H1 (cell line): ENCODE measurements around the gene MRPL17. TPM values are rescaled to one million over a fixed set of nuclear protein-coding genes. Genes with fewer than 3 reads are reported as not detected.

ENCODE experiments used
- CTCF ChIA-PET: fragments of 300-600 bp; sonication (Branson Sonifier 250); formaldehyde crosslinking; loops from one replicate; lab custom pipeline; 2021; ENCODE audit not compliant: partially characterized antibody; lab: Charles Lee
- POLR2A ChIA-PET: fragments of 300-600 bp; sonication (Branson Sonifier 250); formaldehyde crosslinking; loops from one replicate; lab custom pipeline; 2021; ENCODE audit warnings: inconsistent platforms; ENCODE audit not compliant: partially characterized antibody; lab: Charles Lee
- DNase-seq, 2 experiments: peaks; one replicate each; pipeline versions ENCODE4 v3.0.0 to v3.0.0-alpha.2; 2010 to 2022; ENCODE audit warnings: low spot score in 2 of 2, low read depth in 1 of 2, mixed read lengths in 1 of 2
- FAIRE-seq: peaks from 2 replicates; lab custom pipeline; 2011; peaks lifted over from hg19 to GRCh38; lab: Jason Lieb, UNC
- H2AFZ ChIP-seq: 2 replicates; pipeline ENCODE4 v1.8.1; 2012; ENCODE audit warnings: low read length, inconsistent platforms
- H2AK5ac ChIP-seq: 2 replicates; pipeline ENCODE4 v1.6.1; 2013; ENCODE audit warnings: low read depth, low read length
- H2BK120ac ChIP-seq: replicated peaks from 2 replicates; pipeline ENCODE3; 2013; ENCODE audit warnings: low read depth, low read length, inconsistent platforms
- H2BK12ac ChIP-seq: 2 replicates; pipeline ENCODE4 v1.6.1; 2013; ENCODE audit warnings: low read depth, low read length
- H2BK15ac ChIP-seq: 2 replicates; pipeline ENCODE4 v1.6.1; 2013; ENCODE audit warnings: low read length
- H2BK20ac ChIP-seq: 2 replicates; pipeline ENCODE4 v1.6.1; 2013; ENCODE audit warnings: low read length
- H2BK5ac ChIP-seq: 2 replicates; pipeline ENCODE4 v1.6.1; 2013; ENCODE audit warnings: low read depth, low read length
- H3K14ac ChIP-seq: 2 replicates; pipeline ENCODE4 v1.6.1; 2013; ENCODE audit warnings: inconsistent platforms; ENCODE audit not compliant: insufficient read length
- H3K18ac ChIP-seq: 2 replicates; pipeline ENCODE4 v1.6.1; 2013; ENCODE audit warnings: low read length; ENCODE audit errors: extremely low read depth
- H3K23ac ChIP-seq: 2 replicates; pipeline ENCODE4 v1.6.1; 2013; ENCODE audit warnings: inconsistent platforms; ENCODE audit not compliant: insufficient read length
- H3K23me2 ChIP-seq: 2 replicates; pipeline ENCODE4 v1.6.1; 2013; ENCODE audit warnings: low read depth, low read length
- H3K27ac ChIP-seq: 2 replicates; pipeline ENCODE4 v1.6.1; 2011; ENCODE audit warnings: low read depth, low read length, inconsistent platforms
- H3K27me3 ChIP-seq, 4 experiments: replicated peaks in 1 of 4; 1 replicate in 1 of 4; 2 replicates in 3 of 4; pipeline versions ENCODE4 v1.6.1 to v1.8.1; 2011 to 2013; ENCODE audit warnings: low read length in 3 of 4, mild to moderate bottlenecking in 3 of 4, inconsistent platforms in 2 of 4, mixed read lengths in 2 of 4, moderate library complexity in 1 of 4; ENCODE audit not compliant: control insufficient read depth in 3 of 4, insufficient read depth in 3 of 4; ENCODE audit errors: extremely low read depth in 1 of 4
- H3K36me3 ChIP-seq, 4 experiments: 2 replicates each; pipeline versions ENCODE4 v1.6.1 to v1.8.1; 2011 to 2013; ENCODE audit warnings: mild to moderate bottlenecking in 4 of 4, low read length in 3 of 4, moderate library complexity in 2 of 4, control low read depth in 1 of 4, inconsistent platforms in 1 of 4; ENCODE audit not compliant: insufficient read depth in 4 of 4, control insufficient read depth in 2 of 4
- H3K4ac ChIP-seq: replicated peaks from 2 replicates; pipeline ENCODE3; 2013; ENCODE audit warnings: low read length, low read depth, mixed read lengths, inconsistent platforms; ENCODE audit not compliant: insufficient read length
- H3K4me1 ChIP-seq, 4 experiments: replicated peaks in 1 of 4; 1 replicate in 1 of 4; 2 replicates in 3 of 4; pipeline versions ENCODE4 v1.6.1 to v1.8.1; 2011 to 2013; ENCODE audit warnings: low read length in 3 of 4, inconsistent platforms in 2 of 4, mixed read lengths in 1 of 4; ENCODE audit not compliant: insufficient read depth in 4 of 4, control insufficient read depth in 3 of 4
- H3K4me2 ChIP-seq, 2 experiments: 2 replicates each; pipeline versions ENCODE4 v1.6.1 to v1.8.1; 2011 to 2013; ENCODE audit warnings: low read depth in 2 of 2, low read length in 2 of 2, control low read depth in 1 of 2, inconsistent platforms in 1 of 2, mild to moderate bottlenecking in 1 of 2; ENCODE audit not compliant: insufficient read depth in 1 of 2
- H3K4me3 ChIP-seq, 4 experiments: fragments of 200-600, 300-600 bp in 1 of 4; sonication (generic), shearing (Covaris generic), sonication (Bioruptor Twin) in 1 of 4; 2 replicates each; pipeline versions ENCODE4 v1.5.1 to v1.8.1; 2011 to 2016; ENCODE audit warnings: low read length in 4 of 4, low read depth in 3 of 4, control low read depth in 2 of 4, inconsistent platforms in 2 of 4, mild to moderate bottlenecking in 2 of 4, mixed read lengths in 1 of 4, moderate library complexity in 1 of 4; ENCODE audit not compliant: insufficient read depth in 2 of 4; ENCODE audit errors: extremely low read depth in 1 of 4
- H3K56ac ChIP-seq: replicated peaks from 2 replicates; pipeline ENCODE3; 2013; ENCODE audit warnings: low read depth, mild to moderate bottlenecking, mixed read lengths, low read length, inconsistent platforms; ENCODE audit not compliant: insufficient read length
- H3K79me1 ChIP-seq: 2 replicates; pipeline ENCODE4 v1.6.1; 2013; ENCODE audit warnings: low read depth, low read length, control low read depth
- H3K79me2 ChIP-seq, 2 experiments: 2 replicates each; pipeline versions ENCODE4 v1.6.1 to v1.8.1; 2012 to 2013; ENCODE audit warnings: low read length in 2 of 2, mild to moderate bottlenecking in 2 of 2, inconsistent platforms in 1 of 2; ENCODE audit not compliant: insufficient read depth in 2 of 2, control insufficient read depth in 1 of 2
- H3K9ac ChIP-seq, 4 experiments: replicated peaks in 1 of 4; 1 replicate in 1 of 4; 2 replicates in 3 of 4; pipeline versions ENCODE4 v1.6.1 to v1.8.1; 2011 to 2013; ENCODE audit warnings: low read depth in 3 of 4, low read length in 3 of 4, control low read depth in 2 of 4, mild to moderate bottlenecking in 2 of 4, moderate library complexity in 2 of 4, inconsistent platforms in 1 of 4; ENCODE audit errors: extremely low read depth in 1 of 4
- H3K9me3 ChIP-seq, 2 experiments: 2 replicates each; pipeline versions ENCODE4 v1.6.1 to v1.8.1; 2012 to 2013; ENCODE audit warnings: mild to moderate bottlenecking in 2 of 2, moderate library complexity in 2 of 2, control low read depth in 1 of 2, inconsistent platforms in 1 of 2, low read depth in 1 of 2, low read length in 1 of 2, mixed read lengths in 1 of 2; ENCODE audit not compliant: insufficient read depth in 2 of 2
- H4K20me1 ChIP-seq, 2 experiments: replicated peaks in 1 of 2; 2 replicates each; pipeline versions ENCODE3 to v1.8.1; 2011 to 2013; ENCODE audit warnings: inconsistent platforms in 2 of 2, low read length in 2 of 2, mild to moderate bottlenecking in 1 of 2; ENCODE audit not compliant: insufficient read depth in 2 of 2, control insufficient read depth in 1 of 2
- H4K5ac ChIP-seq: 2 replicates; pipeline ENCODE4 v1.6.1; 2013; ENCODE audit warnings: low read length, low read depth, mixed read lengths, inconsistent platforms; ENCODE audit not compliant: insufficient read length
- H4K8ac ChIP-seq: 2 replicates; pipeline ENCODE4 v1.8.0; 2013; ENCODE audit warnings: mild to moderate bottlenecking, moderate library complexity, low read length, inconsistent platforms; ENCODE audit not compliant: insufficient read depth; ENCODE audit errors: extremely low read depth
- H4K91ac ChIP-seq: replicated peaks from 2 replicates; pipeline ENCODE3; 2013; ENCODE audit warnings: low read length, mixed read lengths, inconsistent platforms; ENCODE audit not compliant: insufficient read length
- BACH1 ChIP-seq: IDR thresholded peaks from 2 replicates; pipeline ENCODE4 v1.6.1; 2012; ENCODE audit warnings: low read length, improper control_type of control experiment
- CBX8 ChIP-seq: fragments of 300-800, 300-1000 bp; sonication (generic); IDR thresholded peaks from 2 replicates; pipeline ENCODE4 v1.7.1; 2016; ENCODE audit warnings: low read depth, low read length, borderline replicate concordance
- HDAC6 ChIP-seq: IDR thresholded peaks from one replicate; pipeline ENCODE4 v1.7.1; 2012; ENCODE audit warnings: low read depth, mild to moderate bottlenecking, inconsistent platforms, low read length, moderate library complexity
- JUN ChIP-seq: IDR thresholded peaks from 2 replicates; pipeline ENCODE4 v1.6.1; 2011; ENCODE audit warnings: low read depth, mild to moderate bottlenecking, improper control_type of control experiment, low read length
- KDM1A ChIP-seq: fragments of 200-600, 300-600 bp; sonication (generic); IDR thresholded peaks from 2 replicates; pipeline ENCODE4 v1.7.1; 2016; ENCODE audit warnings: mild to moderate bottlenecking, low read length, borderline replicate concordance
- KDM4A ChIP-seq: IDR thresholded peaks from one replicate; pipeline ENCODE4 v1.7.1; 2012; ENCODE audit warnings: low read depth, mild to moderate bottlenecking, moderate library complexity, low read length, inconsistent platforms; ENCODE audit not compliant: severe bottlenecking
- MAFK ChIP-seq: IDR thresholded peaks from 2 replicates; pipeline ENCODE4 v1.6.1; 2012; ENCODE audit warnings: low read depth, mild to moderate bottlenecking, improper control_type of control experiment, low read length
- POLR2A ChIP-seq, 2 experiments: IDR thresholded peaks; 1 replicate in 1 of 2; 2 replicates in 1 of 2; pipeline ENCODE4 v1.6.1; 2011; ENCODE audit warnings: low read depth in 2 of 2, low read length in 2 of 2, mild to moderate bottlenecking in 2 of 2; ENCODE audit errors: control extremely low read depth in 1 of 2
- SP4 ChIP-seq: IDR thresholded peaks from 2 replicates; pipeline ENCODE4 v1.6.1; 2012; ENCODE audit warnings: low read length, inconsistent platforms
- SRF ChIP-seq: IDR thresholded peaks from 2 replicates; pipeline ENCODE4 v1.6.1; 2011; ENCODE audit warnings: mild to moderate bottlenecking, low read depth, low read length, moderate library complexity
- TBP ChIP-seq: IDR thresholded peaks from 2 replicates; pipeline ENCODE4 v1.6.1; 2011; ENCODE audit warnings: low read depth, low read length, improper control_type of control experiment
- YY1 ChIP-seq: IDR thresholded peaks from 2 replicates; pipeline ENCODE4 v1.6.1; 2011; ENCODE audit warnings: low read depth, mild to moderate bottlenecking, low read length
- WGBS, 2 experiments: shearing (Covaris generic) in 1 of 2; methylation state at CpG; one replicate each; pipeline versions ENCODE4 v1.1.6 to v1.1.7; 2013 to 2015; ENCODE audit warnings: low lambda C conversion rate in 2 of 2, mixed read lengths in 2 of 2, inconsistent platforms in 1 of 2, low coverage in 1 of 2, missing lambda C conversion rate in 1 of 2; ENCODE audit not compliant: insufficient replicate concordance in 2 of 2, insufficient coverage in 1 of 2, insufficient read length in 1 of 2; ENCODE audit errors: extremely low coverage in 1 of 2, missing lambda C conversion rate in 1 of 2; 5-methylcytosine and 5-hydroxymethylcytosine counted together
- polyA plus RNA-seq, 7 experiments: library from polyadenylated mRNA; depleted of rRNA in 3 of 7; stranded (reverse) in 5 of 7; unstranded in 2 of 7; fragments of >200 nt in 5 of 7; fragments of 200-250 nt in 2 of 7; gene quantifications; 1 replicate in 5 of 7; 2 replicates in 1 of 7; 4 replicates in 1 of 7; pipeline versions ENCODE4 v1.2.1 to v1.2.3, GENCODE V29; 2011 to 2013; ENCODE audit warnings: missing spikeins in 2 of 7, mixed read lengths in 2 of 7
- total RNA-seq: library from RNA; stranded (reverse); fragmentation: NEBNext Ultra II Directional; extraction: Animal tissue kit (Norgen Biotek cat#: 25700); gene quantifications from 2 replicates; pipeline ENCODE4 v1.2.1, GENCODE V29; 2021

Gene MRPL17
- total and polyA plus RNA-seq, 2 of the 8 experiments (the other 6 are each of a cell fraction or from before 2014, with no cell fraction given), result 55.7 to 70.5 TPM

DNA sequence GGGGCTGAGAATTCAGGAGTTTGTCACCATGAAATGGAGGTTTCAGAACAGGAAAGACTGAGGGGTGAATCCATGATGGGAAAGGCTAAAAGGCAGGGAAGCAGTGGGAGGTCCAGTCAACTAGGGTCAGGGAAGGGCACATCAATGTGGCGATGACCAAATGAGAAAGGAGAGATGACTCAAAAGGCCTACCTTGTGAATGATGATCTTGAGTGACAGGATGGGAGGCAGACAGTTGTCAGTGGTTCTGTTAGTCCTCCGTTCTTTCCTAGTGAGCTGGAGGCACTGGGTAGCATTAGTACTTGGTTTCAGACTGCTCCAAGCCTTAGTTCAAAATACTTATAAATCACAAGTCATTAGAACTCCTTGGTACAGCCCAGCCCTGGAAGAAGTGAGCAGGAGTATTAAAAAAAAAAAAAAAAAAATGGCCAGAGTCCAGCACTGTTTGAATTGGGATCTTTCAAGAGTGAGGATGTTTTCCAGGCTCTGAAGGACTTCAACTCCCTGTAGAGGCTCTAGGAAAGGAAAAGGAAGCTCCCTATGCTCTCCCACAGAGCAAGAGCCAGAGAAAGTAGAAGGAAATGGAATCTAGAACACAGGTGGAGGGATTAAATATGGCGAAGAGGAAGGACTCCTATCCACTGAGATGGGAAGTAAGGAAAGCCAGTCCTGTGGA lies 19.2 kb downstream of the MRPL17 start:
- FAIRE-seq, result no peak
- CTCF ChIA-PET, result interaction anchor here (1.9 kb wide), 1 partner anchor 133 kb away, joined by 6 read pairs; no protein-coding TSS in a partner anchor

More for the DNA sequence above, 19.2 kb downstream of the MRPL17 start:
- no peak overlapping the region for H3K4me2 ChIP-seq
- peaks cover 0 to 3% (median 0%) of the 10 kb centered on the region in 4 experiments; a peak in 1 of 7 replicates for H3K27me3 ChIP-seq
- H3K18ac ChIP-seq, result no peak overlapping the region
- no peak overlapping the region for H4K5ac ChIP-seq
- no peak overlapping the region for H2BK12ac ChIP-seq
- no peaks in the 10 kb centered on the region for H3K79me1 ChIP-seq
- H3K27ac ChIP-seq, result no peak overlapping the region
- no peak for DNase-seq
- no peak overlapping the region for H2AFZ ChIP-seq
- no peak overlapping the region for H3K9ac ChIP-seq
- H3K4ac ChIP-seq, result no peak overlapping the region
- H3K4me1 ChIP-seq, result no peaks in the 10 kb centered on the region
- no peak overlapping the region for H2AK5ac ChIP-seq
- H3K23me2 ChIP-seq, result no peaks in the 10 kb centered on the region; the same call in 1 of the 2 replicates
- POLR2A ChIA-PET, result interaction anchor here (0.7 kb wide), 1 partner anchor 9 kb away, joined by 3 read pairs; the partner anchor contains the start of gene DCHS1
- no peak overlapping the region for H4K91ac ChIP-seq
- no peaks in the 10 kb centered on the region for H3K9me3 ChIP-seq
- H4K20me1 ChIP-seq, result no peaks in the 10 kb centered on the region
- H3K4me3 ChIP-seq, result no peak overlapping the region
- H2BK20ac ChIP-seq, result no peak overlapping the region
- no peak overlapping the region for H3K14ac ChIP-seq
- H4K8ac ChIP-seq, result no peak overlapping the region
- WGBS, 2 experiments, result 93% methylated on average over 2 of the region's 3 CpGs; no CpG with 5 or more reads in 1 of the 2 experiments
- H3K36me3 ChIP-seq, result no peaks in the 10 kb centered on the region
- TF ChIP-seq YY1 (no peak), CBX8 (no peak), KDM4A (no peak), SP4 (no peak), KDM1A (no peak), HDAC6 (no peak), SRF (no peak), MAFK (no peak), BACH1 (no peak), TBP (no peak), POLR2A (IDR thresholded peaks at IDR 0.05; ENCODE audit: control extremely low read depth in 1 of 2, low read depth in 2 of 2, low read length in 2 of 2) (no peak), JUN (no peak)
- TF ChIP-seq, all 59 proteins: peak for 0
- Histone ChIP-seq H3K79me2 (no peaks in the 10 kb centered on the region), H2BK5ac (no peak overlapping the region), H2BK120ac (no peak overlapping the region), H3K23ac (no peak overlapping the region), H3K56ac (no peak overlapping the region), H2BK15ac (no peak overlapping the region)
